Activated B cell treated with CpG ODN at 0.5 μM for 24 hours (primary cell): ENCODE data around the gene DNAH11. TPM values are rescaled to one million over a fixed set of nuclear protein-coding genes. Genes with fewer than 3 reads are reported as not detected.
A peak's percentile ranks its signal among the peaks of the same experiment; 100 is the strongest.

Experiments
- ATAC-seq: fragments of 200-7000 bp; cut with Tn5 transposase; one replicate; pipeline ENCODE4 v1.10.0; 2021; ENCODE audit warnings: low read depth, mild to moderate bottlenecking, moderate library complexity
- CTCF ChIA-PET: fragments of 350-600 bp; sonication (Branson Sonifier 250); formaldehyde crosslinking; loops from one replicate; lab custom pipeline; 2021; ENCODE audit warnings: antibody characterized with exemption; lab: Charles Lee
- POLR2A ChIA-PET: fragments of 350-600 bp; sonication (Branson Sonifier 250); formaldehyde crosslinking; loops from one replicate; lab custom pipeline; 2021; ENCODE audit warnings: antibody characterized with exemption; lab: Charles Lee
- DNase-seq: peaks from one replicate; pipeline ENCODE4 v3.0.0; 2022
- H3K27ac Mint-ChIP-seq: one replicate; pipeline ENCODE4 v1.8.0; 2020; ENCODE audit warnings: mixed read lengths
- H3K27me3 Mint-ChIP-seq: one replicate; pipeline ENCODE4 v1.8.0; 2021; ENCODE audit warnings: mixed read lengths
- H3K36me3 Mint-ChIP-seq: one replicate; pipeline ENCODE4 v1.8.0; 2021; ENCODE audit warnings: low read depth, mixed read lengths
- H3K4me1 Mint-ChIP-seq: one replicate; pipeline ENCODE4 v1.8.0; 2021; ENCODE audit warnings: mixed read lengths
- H3K4me3 Mint-ChIP-seq: one replicate; pipeline ENCODE4 v1.8.0; 2020; ENCODE audit warnings: mild to moderate bottlenecking, mixed read lengths
- H3K9me3 Mint-ChIP-seq: one replicate; pipeline ENCODE4 v1.8.0; 2020; ENCODE audit warnings: mixed read lengths
- CTCF ChIP-seq: fragments of 200-600 bp; IDR thresholded peaks from one replicate; pipeline ENCODE4 v1.8.0; 2022; ENCODE audit warnings: antibody characterized with exemption, mild to moderate bottlenecking
- intact Hi-C: fragments of 100-400 bp; cut with micrococcal nuclease; formaldehyde crosslinking; loops from one replicate; pipeline ENCODE4 v1.15.1; 2024
- total RNA-seq: library from RNA; stranded (reverse); gene quantifications from 2 replicates; pipeline ENCODE4 v1.2.3, GENCODE V29; 2022

The DNAH11 gene
- total RNA-seq, 1 donor from 2014 or later = not detected

- H3K4me3 Mint-ChIP-seq = peak overlapping the region; percentile 64
- peak overlapping the region; percentile 75 for H3K27ac Mint-ChIP-seq
- POLR2A ChIA-PET = interaction anchor here (0.6 to 1.3 kb wide), 6 partner anchors 14 to 1658 kb away, joined by 3 to 7 read pairs (median 5); partner anchors contain the start of gene CCDC126
- DNase-seq = no peak
- no peaks in the 10 kb centered on the region for H3K27me3 Mint-ChIP-seq
- H3K36me3 Mint-ChIP-seq = peaks cover 42% of the 10 kb centered on the region
- CTCF ChIA-PET = no interaction called here
- no peak for ATAC-seq
- TF ChIP-seq CTCF = no peak
- H3K9me3 Mint-ChIP-seq = peaks cover 7% of the 10 kb centered on the region
- H3K4me1 Mint-ChIP-seq = peaks cover 93% of the 10 kb centered on the region
- intact Hi-C loops = loop anchor here (1.0 to 10.0 kb wide), 9 partner anchors 15 to 1725 kb away; partner anchors contain the start of genes HYCC1, KLHL7 and MACC1
Measured at GRCh38 chr7:21939858-21940372, 397.1 kb downstream of the DNAH11 start.

- H3K9me3 Mint-ChIP-seq = peaks cover 3% of the 10 kb centered on the region
- intact Hi-C loops = loop anchor here (1.0 to 10.0 kb wide), 6 partner anchors 503 to 1727 kb away; partner anchors contain the start of genes HYCC1, KLHL7 and MACC1
- H3K27ac Mint-ChIP-seq = peak overlapping the region; percentile 75
- ChIA-PET CTCF (no interaction called here), POLR2A (interaction anchor here (2.0 kb wide), 1 partner anchor 26 kb away, joined by 4 read pairs; no protein-coding TSS in a partner anchor)
- no peak for DNase-seq
- ATAC-seq = peak; percentile 43
- peaks cover 87% of the 10 kb centered on the region for H3K4me1 Mint-ChIP-seq
- no peaks in the 10 kb centered on the region for H3K27me3 Mint-ChIP-seq
- H3K36me3 Mint-ChIP-seq = peaks cover 30% of the 10 kb centered on the region
- peak overlapping the region; percentile 69 for H3K4me3 Mint-ChIP-seq
- no peak for TF ChIP-seq CTCF
Measured at GRCh38 chr7:21941611-21942141, 398.8 kb downstream of the DNAH11 start.

- ChIA-PET POLR2A (interaction anchor here (0.6 kb wide), 1 partner anchor 19 kb away, joined by 3 read pairs; no protein-coding TSS in a partner anchor), CTCF (no interaction called here)
- peak overlapping the region; percentile 69 for H3K4me3 Mint-ChIP-seq
- no peaks in the 10 kb centered on the region for H3K27me3 Mint-ChIP-seq
- H3K27ac Mint-ChIP-seq = peak overlapping the region; percentile 75
- no peaks in the 10 kb centered on the region for H3K9me3 Mint-ChIP-seq
- intact Hi-C loops = loop anchor here (10.0 kb wide), 5 partner anchors 502 to 1728 kb away; partner anchors contain the start of genes HYCC1, KLHL7 and MACC1
- TF ChIP-seq CTCF = no peak
- H3K36me3 Mint-ChIP-seq = peaks cover 21% of the 10 kb centered on the region
- ATAC-seq (no peak), DNase-seq (no peak)
- H3K4me1 Mint-ChIP-seq = peaks cover 90% of the 10 kb centered on the region
Measured at GRCh38 chr7:21942955-21943354, 400.1 kb downstream of the DNAH11 start.

GRCh38 chr7:21943436-21943835 lies 400.6 kb downstream of the DNAH11 start:
- POLR2A ChIA-PET = interaction anchor here (0.6 kb wide), 1 partner anchor 20 kb away, joined by 3 read pairs; no protein-coding TSS in a partner anchor
- H3K4me1 Mint-ChIP-seq = peaks cover 90% of the 10 kb centered on the region
- ATAC-seq (no peak), DNase-seq (no peak)
- intact Hi-C loops = loop anchor here (10.0 kb wide), 5 partner anchors 501 to 1729 kb away; partner anchors contain the start of genes HYCC1, KLHL7 and MACC1
- peak overlapping the region; percentile 69 for H3K4me3 Mint-ChIP-seq
- no peaks in the 10 kb centered on the region for H3K27me3 Mint-ChIP-seq
- CTCF ChIA-PET = no interaction called here
- H3K27ac Mint-ChIP-seq = peak overlapping the region; percentile 75
- TF ChIP-seq CTCF = no peak
- H3K9me3 Mint-ChIP-seq = no peaks in the 10 kb centered on the region
- H3K36me3 Mint-ChIP-seq = peaks cover 17% of the 10 kb centered on the region
